Measurements from ENCODE around the gene EVL. TPM values are rescaled to one million over a fixed set of nuclear protein-coding genes. Genes with fewer than 3 reads are reported as not detected.

EVL gene
- total and polyA plus RNA-seq, 2 of the 8 experiments (the other 6 are each of a cell fraction or from before 2014, with no cell fraction given) = 30.7 to 64.6 TPM

DNA sequence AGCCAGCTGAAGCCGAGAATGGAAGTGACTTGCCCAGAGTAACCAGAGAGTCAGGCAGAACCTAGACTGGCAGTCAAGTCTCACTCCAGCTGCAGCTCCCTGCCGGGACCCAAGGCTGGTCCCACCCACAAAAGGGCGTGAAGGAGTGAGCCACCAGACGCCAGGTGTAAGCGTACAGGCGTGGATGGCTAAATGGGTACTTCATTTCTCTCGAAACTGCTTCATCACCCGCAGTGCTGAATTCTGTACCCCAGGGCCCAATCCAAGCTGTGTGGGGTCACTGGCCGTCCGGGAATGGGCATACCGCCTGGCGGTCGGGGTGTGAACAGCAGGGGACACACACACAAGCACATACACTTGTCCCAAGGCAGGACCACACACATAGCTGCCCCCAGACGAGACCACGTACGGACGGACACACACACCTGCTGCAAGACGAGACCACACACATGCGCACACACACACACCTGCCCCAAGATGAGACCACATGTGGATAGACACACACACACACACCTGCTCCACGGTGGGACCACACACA lies 59.4 kb downstream of the EVL start:
- no peaks in the 10 kb centered on the region; the same call in 1 of the 2 replicates for H3K23me2 ChIP-seq (ENCODE audit: low read depth, low read length)
- H3K4me3 ChIP-seq (ENCODE audit: extremely low read depth in 1 of 4, insufficient read depth in 2 of 4, low read depth in 3 of 4, low read length in 4 of 4) = no peak overlapping the region
- H3K9ac ChIP-seq (replicated peaks in 1 of 4; ENCODE audit: extremely low read depth in 1 of 4, low read depth in 3 of 4, low read length in 3 of 4) = no peak overlapping the region
- 90% methylated on average over 20 of the region's 20 CpGs; no CpG with 5 or more reads in 1 of the 2 experiments for WGBS, 2 experiments (ENCODE audit: extremely low coverage in 1 of 2, insufficient coverage in 1 of 2, insufficient read length in 1 of 2, insufficient replicate concordance in 2 of 2, low coverage in 1 of 2, low lambda C conversion rate in 2 of 2, missing lambda C conversion rate in 1 of 2)
- no peak for FAIRE-seq
- H3K18ac ChIP-seq (ENCODE audit: extremely low read depth, low read length) = no peak overlapping the region
- H2BK120ac ChIP-seq (replicated peaks; ENCODE audit: low read depth, low read length) = no peak overlapping the region
- H3K4me1 ChIP-seq (replicated peaks in 1 of 4; ENCODE audit: control insufficient read depth in 3 of 4, insufficient read depth in 4 of 4, low read length in 3 of 4) = no peaks in the 10 kb centered on the region; a peak in 2 of 7 replicates
- no peaks in the 10 kb centered on the region for H3K9me3 ChIP-seq (ENCODE audit: insufficient read depth in 2 of 2, low read depth in 1 of 2, low read length in 1 of 2)
- H3K4me2 ChIP-seq (ENCODE audit: insufficient read depth in 1 of 2, low read depth in 2 of 2, low read length in 2 of 2) = no peak overlapping the region
- ChIA-PET POLR2A (ENCODE audit: partially characterized antibody) (no interaction called here), CTCF (ENCODE audit: partially characterized antibody) (interaction anchor here (0.7 to 11.4 kb wide), 8 partner anchors 9 to 1787 kb away, joined by 3 to 104 read pairs (median 6); no protein-coding TSS in a partner anchor)
- H4K8ac ChIP-seq (ENCODE audit: extremely low read depth, insufficient read depth, low read length) = no peak overlapping the region
- H2BK20ac ChIP-seq (ENCODE audit: low read length) = no peak overlapping the region
- no peaks in the 10 kb centered on the region for H3K79me2 ChIP-seq (ENCODE audit: control insufficient read depth in 1 of 2, insufficient read depth in 2 of 2, low read length in 2 of 2)
- H3K36me3 ChIP-seq (ENCODE audit: control insufficient read depth in 2 of 4, insufficient read depth in 4 of 4, low read length in 3 of 4) = peaks cover 0 to 2% (median 0%) of the 10 kb centered on the region in 4 experiments; a peak in 2 of 8 replicates
- H2AFZ ChIP-seq (ENCODE audit: low read length) = no peak overlapping the region
- no peak overlapping the region for H2BK12ac ChIP-seq (ENCODE audit: low read depth, low read length)
- no peak for TF ChIP-seq POU5F1 (IDR thresholded peaks at IDR 0.05; ENCODE audit: low read depth, low read length)
- TF ChIP-seq, protein P1, sequence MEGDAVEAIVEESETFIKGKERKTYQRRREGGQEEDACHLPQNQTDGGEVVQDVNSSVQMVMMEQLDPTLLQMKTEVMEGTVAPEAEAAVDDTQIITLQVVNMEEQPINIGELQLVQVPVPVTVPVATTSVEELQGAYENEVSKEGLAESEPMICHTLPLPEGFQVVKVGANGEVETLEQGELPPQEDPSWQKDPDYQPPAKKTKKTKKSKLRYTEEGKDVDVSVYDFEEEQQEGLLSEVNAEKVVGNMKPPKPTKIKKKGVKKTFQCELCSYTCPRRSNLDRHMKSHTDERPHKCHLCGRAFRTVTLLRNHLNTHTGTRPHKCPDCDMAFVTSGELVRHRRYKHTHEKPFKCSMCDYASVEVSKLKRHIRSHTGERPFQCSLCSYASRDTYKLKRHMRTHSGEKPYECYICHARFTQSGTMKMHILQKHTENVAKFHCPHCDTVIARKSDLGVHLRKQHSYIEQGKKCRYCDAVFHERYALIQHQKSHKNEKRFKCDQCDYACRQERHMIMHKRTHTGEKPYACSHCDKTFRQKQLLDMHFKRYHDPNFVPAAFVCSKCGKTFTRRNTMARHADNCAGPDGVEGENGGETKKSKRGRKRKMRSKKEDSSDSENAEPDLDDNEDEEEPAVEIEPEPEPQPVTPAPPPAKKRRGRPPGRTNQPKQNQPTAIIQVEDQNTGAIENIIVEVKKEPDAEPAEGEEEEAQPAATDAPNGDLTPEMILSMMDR (IDR thresholded peaks at IDR 0.05; ENCODE audit: control extremely low read depth in 1 of 3, insufficient read depth in 1 of 3, low read depth in 1 of 3, low read length in 3 of 3) = peak in 1 of 3 experiments; percentile 5; a peak in 1 of 4 replicates
- no peak overlapping the region for H3K56ac ChIP-seq (replicated peaks; ENCODE audit: insufficient read length, low read depth, low read length)
- H3K23ac ChIP-seq (ENCODE audit: insufficient read length) = no peak overlapping the region
- peaks cover 0 to 10% of the 10 kb centered on the region in 2 experiments for H4K20me1 ChIP-seq (replicated peaks in 1 of 2; ENCODE audit: control insufficient read depth in 1 of 2, insufficient read depth in 2 of 2, low read length in 2 of 2)
- peak overlapping the region; percentile 55; the same call in 1 of the 2 replicates for H2BK5ac ChIP-seq (ENCODE audit: low read depth, low read length)
- H3K14ac ChIP-seq (ENCODE audit: insufficient read length) = no peak overlapping the region
- peak overlapping the region; percentile 66; the same call in 1 of the 2 replicates for H2AK5ac ChIP-seq (ENCODE audit: low read depth, low read length)
- no peaks in the 10 kb centered on the region for H3K27me3 ChIP-seq (replicated peaks in 1 of 4; ENCODE audit: control insufficient read depth in 3 of 4, extremely low read depth in 1 of 4, insufficient read depth in 3 of 4, low read length in 3 of 4)
- H4K5ac ChIP-seq (ENCODE audit: insufficient read length, low read depth, low read length) = no peak overlapping the region
- no peak overlapping the region for H3K27ac ChIP-seq (ENCODE audit: low read depth, low read length)
- H3K4ac ChIP-seq (replicated peaks; ENCODE audit: insufficient read length, low read depth, low read length) = no peak overlapping the region
- no peaks in the 10 kb centered on the region for H3K79me1 ChIP-seq (ENCODE audit: low read depth, low read length)
- H2BK15ac ChIP-seq (ENCODE audit: low read length) = no peak overlapping the region
- no peak overlapping the region for H4K91ac ChIP-seq (replicated peaks; ENCODE audit: insufficient read length, low read length)
- no peak for DNase-seq (ENCODE audit: low read depth in 1 of 2, low spot score in 2 of 2)

Data from H1 (cell line).